ENCODE data around the gene MCRIP2. TPM values are rescaled to one million over a fixed set of nuclear protein-coding genes. Genes with fewer than 3 reads are reported as not detected.

Gene MCRIP2
- total and polyA plus RNA-seq, 9 donors, result 0.98 to 42.3 (median 31.2) TPM

DNA sequence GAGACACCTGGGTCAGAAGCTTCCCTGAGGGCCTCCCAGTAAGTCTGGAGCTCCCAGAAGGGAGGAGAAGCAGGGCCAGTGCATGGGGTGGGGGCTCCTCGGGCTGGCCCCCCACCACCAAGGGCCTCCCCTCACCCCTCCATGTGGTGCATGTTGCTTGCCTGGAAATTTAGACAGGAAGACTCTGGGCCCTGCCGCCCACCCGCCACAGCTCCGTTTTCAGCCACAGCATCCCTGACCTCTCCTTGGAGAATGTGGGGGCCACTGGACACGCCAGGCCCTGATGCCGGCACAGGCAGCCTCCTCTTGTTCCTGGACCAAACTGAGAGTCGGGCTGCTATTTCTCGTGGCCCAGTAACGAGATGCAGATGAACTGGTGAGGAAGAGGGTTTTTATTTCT lies 2.8 kb upstream of the MCRIP2 start:
- peak in 2 of 5 donors; percentile 19 to 34 for DNase-seq
- Histone ChIP-seq H3K27ac (no peak overlapping the region), H3K4me3 (no peak overlapping the region), H3K9me3 (no peaks in the 10 kb centered on the region), H3K36me3 (no peaks in the 10 kb centered on the region), H3K4me1 (ENCODE audit: insufficient read depth) (peaks cover 19% of the 10 kb centered on the region), H3K27me3 (no peaks in the 10 kb centered on the region)
- TF ChIP-seq POLR2A (IDR thresholded peaks at IDR 0.05) (no peak), EP300 (IDR thresholded peaks at IDR 0.05) (no peak)
- TF ChIP-seq, protein P1, sequence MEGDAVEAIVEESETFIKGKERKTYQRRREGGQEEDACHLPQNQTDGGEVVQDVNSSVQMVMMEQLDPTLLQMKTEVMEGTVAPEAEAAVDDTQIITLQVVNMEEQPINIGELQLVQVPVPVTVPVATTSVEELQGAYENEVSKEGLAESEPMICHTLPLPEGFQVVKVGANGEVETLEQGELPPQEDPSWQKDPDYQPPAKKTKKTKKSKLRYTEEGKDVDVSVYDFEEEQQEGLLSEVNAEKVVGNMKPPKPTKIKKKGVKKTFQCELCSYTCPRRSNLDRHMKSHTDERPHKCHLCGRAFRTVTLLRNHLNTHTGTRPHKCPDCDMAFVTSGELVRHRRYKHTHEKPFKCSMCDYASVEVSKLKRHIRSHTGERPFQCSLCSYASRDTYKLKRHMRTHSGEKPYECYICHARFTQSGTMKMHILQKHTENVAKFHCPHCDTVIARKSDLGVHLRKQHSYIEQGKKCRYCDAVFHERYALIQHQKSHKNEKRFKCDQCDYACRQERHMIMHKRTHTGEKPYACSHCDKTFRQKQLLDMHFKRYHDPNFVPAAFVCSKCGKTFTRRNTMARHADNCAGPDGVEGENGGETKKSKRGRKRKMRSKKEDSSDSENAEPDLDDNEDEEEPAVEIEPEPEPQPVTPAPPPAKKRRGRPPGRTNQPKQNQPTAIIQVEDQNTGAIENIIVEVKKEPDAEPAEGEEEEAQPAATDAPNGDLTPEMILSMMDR (IDR thresholded peaks at IDR 0.05), result no peak
- WGBS, 3 donors, result 61 to 68% (median 64%) methylated on average over 9 of the region's 9 CpGs
- intact Hi-C loops (cut with DNase I), result loop anchor here in 1 of 4 donors (5.0 to 10.0 kb wide), 2 partner anchors 47 to 1326 kb away; partner anchors contain the start of genes RAB40C, RNF151 and RPS2

DNA sequence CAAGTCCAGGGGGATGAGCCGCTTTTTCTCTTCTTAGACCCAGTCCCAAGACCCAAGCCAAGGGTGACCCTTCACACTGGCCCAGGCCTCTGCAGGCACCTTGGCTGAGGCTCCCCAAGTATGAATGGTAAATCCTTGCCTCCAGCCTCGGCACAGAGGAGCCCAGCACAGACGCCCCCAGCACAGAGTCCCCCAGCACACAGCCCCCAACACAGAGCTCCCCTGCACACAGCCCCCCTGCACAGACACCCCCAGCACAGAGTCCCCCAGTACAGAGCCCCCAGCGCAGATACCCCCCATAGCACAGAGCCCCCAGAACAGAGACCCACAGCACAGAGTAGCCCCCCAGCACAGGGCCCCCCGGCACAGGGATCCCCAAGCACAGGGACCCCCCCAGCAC lies 1.0 kb upstream of the MCRIP2 start:
- WGBS, 3 donors, result 85 to 96% (median 90%) methylated on average over 3 to 5 of the region's 5 CpGs
- H3K4me3 ChIP-seq, result no peak overlapping the region
- no peak overlapping the region for H3K27ac ChIP-seq
- intact Hi-C loops (cut with DNase I), result loop anchor here in 1 of 4 donors (5.0 kb wide), 1 partner anchor 58 kb away; no protein-coding TSS in a partner anchor
- no peaks in the 10 kb centered on the region for H3K9me3 ChIP-seq
- peak in 1 of 5 donors; percentile 36 for DNase-seq
- peaks cover 16% of the 10 kb centered on the region for H3K4me1 ChIP-seq (ENCODE audit: insufficient read depth)
- TF ChIP-seq POLR2A (IDR thresholded peaks at IDR 0.05), result no peak
- TF ChIP-seq EP300 (IDR thresholded peaks at IDR 0.05), result no peak
- TF ChIP-seq, protein P1 (IDR thresholded peaks at IDR 0.05), result no peak
- no peaks in the 10 kb centered on the region for H3K36me3 ChIP-seq
- H3K27me3 ChIP-seq, result no peaks in the 10 kb centered on the region

DNA sequence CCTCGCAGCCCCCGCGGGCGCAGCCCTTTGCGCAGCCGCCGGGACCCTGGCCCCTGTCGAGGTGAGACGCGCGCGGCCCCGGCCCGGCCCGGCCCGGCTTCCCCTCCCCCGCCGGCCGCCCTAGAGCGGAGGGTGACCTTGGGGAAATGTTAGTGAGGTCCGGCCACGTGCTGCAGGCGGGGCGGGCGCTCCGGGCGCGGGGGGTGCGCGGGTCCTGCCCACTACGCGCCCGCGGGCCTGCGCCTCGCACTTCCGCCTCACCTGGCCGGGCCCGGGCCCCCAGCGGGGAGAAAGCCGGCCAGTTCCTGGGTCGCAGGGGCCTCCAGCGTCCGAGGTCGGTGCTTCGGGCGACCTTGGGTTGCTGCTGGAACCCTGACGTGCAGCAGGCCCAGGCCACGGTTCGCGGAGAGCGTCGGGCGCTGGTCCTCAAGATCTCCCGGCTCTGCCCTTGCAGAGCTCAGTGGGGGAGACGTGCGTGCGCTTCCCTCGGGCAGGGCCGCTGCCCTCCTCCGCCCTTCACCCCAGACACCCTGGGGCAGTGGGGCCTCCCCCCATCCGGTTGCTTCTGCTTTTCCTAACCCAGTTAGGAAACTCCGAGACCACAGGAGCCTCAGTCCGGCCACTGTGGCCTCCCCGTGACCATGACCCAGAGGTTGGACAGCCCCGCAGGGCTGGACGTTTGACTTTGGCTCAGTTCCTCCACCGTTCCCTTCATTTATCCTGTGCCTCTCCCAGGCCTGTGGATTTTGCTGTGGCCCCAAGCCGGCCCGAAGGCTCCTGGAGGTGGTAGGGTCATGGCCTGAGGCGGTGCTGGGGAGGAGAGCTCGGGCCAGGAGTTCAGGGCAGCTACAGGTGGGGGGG lies 791 bp downstream of the MCRIP2 start:
- Histone ChIP-seq H3K9me3 (no peaks in the 10 kb centered on the region), H3K27me3 (no peaks in the 10 kb centered on the region), H3K27ac (peak overlapping the region; percentile 41 to 82), H3K36me3 (no peaks in the 10 kb centered on the region), H3K4me3 (peak overlapping the region; percentile 73), H3K4me1 (ENCODE audit: insufficient read depth) (peaks cover 16% of the 10 kb centered on the region)
- intact Hi-C loops (cut with DNase I), result loop anchor here in 1 of 4 donors (5.0 kb wide), 1 partner anchor 60 kb away; no protein-coding TSS in a partner anchor
- WGBS, 3 donors, result 5 to 9% (median 6%) methylated on average over 33 to 72 of the region's 72 CpGs
- DNase-seq, result peak; percentile 81 to 85 (median 83)
- TF ChIP-seq POLR2A (IDR thresholded peaks at IDR 0.05) (no peak), EP300 (IDR thresholded peaks at IDR 0.05) (no peak)
- TF ChIP-seq, protein P1 (IDR thresholded peaks at IDR 0.05), result no peak

DNA sequence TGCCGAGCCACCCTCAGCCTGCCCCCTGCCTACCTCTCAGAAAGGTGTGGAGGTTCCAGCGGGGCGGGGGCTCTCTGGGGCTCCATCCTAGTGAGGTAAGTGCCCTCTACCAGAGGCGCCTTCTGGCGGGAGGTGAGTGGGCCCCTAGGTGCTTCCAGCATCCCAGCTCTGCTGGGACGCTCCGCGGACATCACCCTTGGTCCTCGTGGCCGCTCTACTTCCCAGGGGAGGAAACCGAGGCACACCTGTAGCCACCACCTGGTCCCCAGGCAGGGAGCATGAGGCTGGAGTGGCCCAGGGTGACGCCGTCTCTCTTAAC lies 1.4 kb downstream of the MCRIP2 start:
- TF ChIP-seq, protein P1 (IDR thresholded peaks at IDR 0.05), result no peak
- TF ChIP-seq POLR2A (IDR thresholded peaks at IDR 0.05) (no peak), EP300 (IDR thresholded peaks at IDR 0.05) (no peak)

More for the DNA sequence above, 1.4 kb downstream of the MCRIP2 start:
- Histone ChIP-seq H3K27me3 (no peaks in the 10 kb centered on the region), H3K36me3 (no peaks in the 10 kb centered on the region), H3K4me3 (peak overlapping the region; percentile 73), H3K4me1 (ENCODE audit: insufficient read depth) (peaks cover 17% of the 10 kb centered on the region), H3K27ac (peak overlapping the region; percentile 41 to 82), H3K9me3 (no peaks in the 10 kb centered on the region)
- WGBS, 3 donors, result 81 to 92% (median 87%) methylated on average over 13 of the region's 13 CpGs
- DNase-seq, result no peak
- intact Hi-C loops (cut with DNase I), result loop anchor here in 1 of 4 donors (5.0 kb wide), 1 partner anchor 61 kb away; no protein-coding TSS in a partner anchor
